HG03066 (cell line): ENCODE results near the gene AAGAB.

Experiments used
- ATAC-seq: cut with Tn5 transposase; IDR thresholded peaks from one replicate; pipeline ENCODE4 v1.9.1; 2021; ENCODE audit warnings: low read depth; ENCODE audit not compliant: unreplicated experiment

Gene AAGAB

DNA sequence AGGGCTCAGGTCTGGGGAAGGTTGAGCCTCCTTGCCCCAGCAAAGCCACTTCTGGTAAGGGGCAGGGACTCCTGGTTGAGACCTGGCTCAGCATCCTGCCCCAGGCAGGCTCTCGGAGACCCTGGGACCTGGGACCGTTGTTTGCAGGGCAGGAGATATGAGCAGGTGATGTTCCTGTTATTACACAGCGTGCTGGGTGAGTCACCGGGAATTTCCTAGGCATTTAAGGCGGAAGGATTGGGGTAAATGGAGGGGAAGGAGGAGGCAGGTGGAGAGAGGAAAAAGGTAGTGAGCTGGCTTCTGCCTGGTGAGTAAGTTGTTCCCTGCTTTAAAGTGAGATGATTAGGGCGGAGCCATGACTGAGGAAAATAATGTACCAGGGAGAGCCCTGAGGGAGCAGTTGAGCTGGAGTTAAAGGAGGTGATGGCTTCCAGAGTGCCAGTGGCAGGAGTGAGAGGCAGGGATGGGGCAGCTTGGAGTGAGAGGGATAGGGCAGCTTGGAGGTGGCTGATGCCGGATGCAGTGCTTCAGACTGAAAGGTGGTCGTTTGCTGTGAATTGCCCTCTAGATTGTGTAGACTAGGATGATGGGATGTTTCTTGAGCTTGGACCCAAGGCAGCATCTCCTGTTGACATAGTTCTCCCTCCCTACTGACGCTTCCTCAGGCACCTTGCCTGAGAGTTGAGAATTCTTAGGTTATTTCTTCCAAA is 79.4 kb downstream of the AAGAB start:
- ATAC-seq, result no peak

DNA sequence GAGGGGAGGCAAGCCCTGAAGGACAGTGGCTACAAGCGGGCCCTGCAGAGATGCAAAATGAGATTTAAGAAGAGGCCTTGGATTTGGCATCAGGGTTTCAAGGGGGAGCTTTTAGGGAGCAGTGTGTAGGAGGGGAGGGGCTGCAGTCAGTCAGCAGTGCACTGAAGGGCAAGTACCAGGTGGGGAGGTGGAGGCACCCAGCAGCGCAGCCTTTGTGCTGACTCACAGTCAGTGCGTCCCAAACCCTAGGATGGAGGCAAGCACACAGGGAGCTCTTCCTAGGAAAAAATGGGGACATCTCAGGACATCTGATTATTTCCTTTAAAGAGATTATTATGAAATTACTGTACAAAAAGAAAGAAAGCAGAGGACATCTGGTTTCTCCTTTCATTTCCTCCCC is 80.0 kb downstream of the AAGAB start:
- ATAC-seq, result no peak

GRCh38 chr15:67173786-67174185 is 80.7 kb downstream of the AAGAB start:
- ATAC-seq, result no peak

- no peak for ATAC-seq
Measured at GRCh38 chr15:67173005-67173404, 81.5 kb downstream of the AAGAB start.

DNA sequence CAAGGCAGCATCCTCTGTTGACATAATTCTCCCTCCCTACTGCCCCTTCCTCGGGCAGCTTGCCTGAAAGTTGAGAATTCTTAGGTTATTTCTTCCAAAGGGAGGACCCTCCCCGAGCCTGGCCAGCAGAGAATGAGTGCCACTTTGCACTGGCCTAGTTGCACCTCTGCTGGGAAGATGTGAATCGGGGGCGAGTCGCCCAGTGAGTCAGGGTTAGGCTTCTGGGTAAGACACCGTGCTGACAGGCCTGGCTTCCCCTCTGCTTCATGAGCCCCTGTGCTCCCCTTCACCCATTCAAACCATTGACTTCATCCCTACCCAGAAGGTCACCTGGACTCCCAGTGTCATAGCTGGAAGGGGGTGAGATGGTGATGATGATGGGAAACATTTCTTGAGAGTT is 82.3 kb downstream of the AAGAB start:
- no peak for ATAC-seq

- no peak for ATAC-seq
Measured at GRCh38 chr15:67171471-67171870, 83.0 kb downstream of the AAGAB start.

GRCh38 chr15:67170143-67170925 is 84.1 kb downstream of the AAGAB start:
- ATAC-seq, result no peak

GRCh38 chr15:67168694-67169093 is 85.8 kb downstream of the AAGAB start:
- ATAC-seq, result no peak

- ATAC-seq, result no peak
Measured at GRCh38 chr15:67167091-67167490, 87.4 kb downstream of the AAGAB start.

- ATAC-seq, result no peak
Measured at GRCh38 chr15:67166280-67167009, 88.0 kb downstream of the AAGAB start.

DNA sequence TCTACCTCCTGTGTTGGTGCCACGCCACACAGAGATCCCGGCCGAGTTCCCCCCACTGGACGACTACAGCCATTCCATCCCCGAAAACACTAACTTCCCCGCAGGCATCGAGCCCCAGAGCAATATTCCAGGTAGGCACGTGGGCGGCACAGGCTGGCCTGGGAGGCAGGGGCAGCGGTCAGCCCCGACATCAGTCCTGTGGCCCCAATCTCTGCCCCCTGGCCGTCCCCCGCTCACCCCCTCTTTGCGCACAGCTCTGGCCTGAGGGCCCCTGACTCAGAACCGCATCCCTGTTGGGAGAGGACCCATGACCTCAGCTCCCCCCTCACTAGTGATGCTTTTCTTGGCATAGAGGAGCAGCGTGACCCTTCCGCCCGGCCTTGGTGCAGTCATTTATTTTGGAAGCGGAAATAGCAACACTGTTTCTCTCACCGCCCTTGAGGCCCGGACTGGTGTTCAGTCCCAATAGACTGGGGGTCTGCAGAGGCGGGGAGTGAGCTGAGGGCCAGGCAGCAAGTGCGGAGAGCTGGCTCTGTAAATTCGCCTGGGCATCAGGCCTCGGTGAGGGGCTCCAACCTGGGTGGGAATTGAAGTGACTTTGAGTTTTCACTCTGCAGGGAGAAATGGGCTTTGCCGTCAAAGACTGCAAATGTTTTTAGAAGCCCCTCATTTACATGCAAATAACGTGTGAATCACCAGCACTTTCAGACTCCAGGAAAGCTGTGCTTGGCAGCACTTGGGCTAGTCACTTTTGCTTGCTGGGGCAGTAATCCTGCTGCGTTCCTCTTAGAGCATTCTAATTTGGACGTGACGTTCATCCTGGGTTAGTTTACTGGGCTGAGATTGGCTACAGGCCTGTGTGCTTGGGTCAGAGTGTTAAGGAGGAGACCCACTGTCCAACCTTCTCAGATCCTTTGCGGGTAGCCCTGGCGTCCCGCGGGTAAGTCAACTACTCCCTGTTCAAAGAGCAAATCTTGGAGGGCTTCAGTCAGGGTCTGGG is 88.9 kb downstream of the AAGAB start:
- ATAC-seq, result no peak

GRCh38 chr15:67164811-67165253 is 89.6 kb downstream of the AAGAB start:
- no peak for ATAC-seq

DNA sequence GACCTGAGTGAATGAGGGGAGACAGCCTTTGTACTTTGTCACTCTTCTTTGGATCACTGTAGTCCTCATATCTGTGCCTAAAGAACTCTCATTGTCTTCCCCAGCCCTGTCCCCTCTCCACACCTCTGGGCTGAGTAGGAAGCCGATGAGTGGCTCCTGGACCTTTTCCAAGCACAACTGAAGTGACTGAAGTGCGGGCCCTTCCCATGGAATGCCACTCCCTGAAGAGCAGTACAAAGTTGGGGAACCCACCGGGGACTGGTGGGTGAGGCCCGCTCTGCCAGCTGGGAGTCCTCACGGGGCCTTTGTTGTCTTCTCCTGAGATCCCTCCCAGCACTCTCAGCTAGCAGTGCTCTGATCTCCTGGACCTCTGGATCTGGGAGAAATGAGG is 90.1 kb downstream of the AAGAB start:
- no peak for ATAC-seq

- ATAC-seq, result no peak
Measured at GRCh38 chr15:67163180-67163579, 91.3 kb downstream of the AAGAB start.

DNA sequence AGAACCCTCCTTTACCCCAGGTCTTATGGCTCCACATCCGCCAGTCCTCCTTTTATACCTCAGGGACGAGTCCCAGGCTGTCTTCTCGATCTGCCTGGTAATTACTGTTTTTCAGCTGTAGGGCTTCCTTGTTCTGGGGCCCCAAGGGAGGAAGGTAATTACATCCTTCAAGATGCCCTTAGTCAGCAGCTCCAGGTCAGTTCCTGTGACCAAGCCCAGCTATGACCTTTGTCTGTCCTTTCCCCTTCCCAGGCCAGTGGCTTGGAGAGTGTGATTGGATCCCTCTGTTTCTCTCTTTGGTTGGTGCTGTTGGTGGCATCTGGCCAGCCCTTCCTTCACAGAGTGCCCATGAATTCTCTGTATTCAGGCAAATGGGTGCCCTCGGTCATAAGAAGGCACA is 92.6 kb downstream of the AAGAB start:
- ATAC-seq, result no peak

GRCh38 chr15:67161412-67161811 is 93.0 kb downstream of the AAGAB start:
- ATAC-seq, result no peak

GRCh38 chr15:67158367-67158766 is 96.1 kb downstream of the AAGAB start:
- ATAC-seq, result no peak

DNA sequence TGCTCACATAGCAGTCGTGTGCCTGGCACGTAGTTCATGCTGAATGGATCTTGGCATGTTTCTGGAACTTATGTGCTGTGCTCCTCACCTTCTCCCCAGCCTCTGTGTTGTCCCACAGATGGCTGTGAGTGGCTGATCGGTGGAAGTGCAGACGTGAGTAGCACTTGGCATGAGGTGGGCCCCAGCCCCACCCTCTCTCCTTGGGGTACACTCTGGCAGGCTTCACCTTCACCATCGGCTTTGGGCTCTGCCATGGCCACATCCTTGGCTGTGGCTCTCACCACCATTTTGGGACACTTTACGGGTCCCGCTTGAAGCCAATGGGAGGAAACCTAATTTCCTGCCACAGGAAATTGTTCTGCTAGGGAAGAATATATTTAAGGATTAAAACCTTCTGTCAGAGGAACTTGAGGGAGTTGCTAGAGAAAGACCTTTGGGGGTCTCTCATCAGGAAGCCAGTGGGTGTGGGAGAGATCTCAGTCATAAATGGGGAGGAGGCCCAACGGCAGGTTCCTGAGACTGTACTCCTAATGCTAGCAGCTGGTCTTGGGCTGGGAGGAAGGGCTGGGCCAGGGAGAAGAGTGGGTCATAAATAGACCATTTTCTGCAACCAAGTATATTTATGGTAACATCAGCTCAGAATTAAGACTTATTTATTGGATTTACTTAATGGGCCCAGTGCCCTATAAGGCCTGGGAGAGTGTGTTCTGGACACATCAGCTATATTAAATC is 96.8 kb downstream of the AAGAB start:
- ATAC-seq, result no peak

DNA sequence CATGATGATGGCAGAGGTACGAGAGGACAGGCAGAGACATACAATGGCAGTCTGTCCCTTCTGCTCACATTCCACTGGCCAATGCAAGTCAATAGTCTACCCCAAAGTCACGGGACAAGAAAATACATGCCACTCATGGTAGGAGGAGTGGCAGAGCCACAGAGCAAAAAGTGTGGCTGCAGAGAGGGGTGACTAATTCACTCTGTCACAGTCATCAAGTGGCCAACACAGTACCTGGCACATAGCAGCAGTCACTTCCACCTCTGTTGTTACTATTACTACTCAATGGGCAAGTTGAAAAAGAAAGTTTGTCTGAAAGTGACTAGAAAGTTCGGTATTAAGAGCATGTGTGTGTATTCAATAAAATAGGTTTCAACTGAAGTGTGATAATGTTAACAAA is 97.6 kb downstream of the AAGAB start:
- ATAC-seq, result no peak

DNA sequence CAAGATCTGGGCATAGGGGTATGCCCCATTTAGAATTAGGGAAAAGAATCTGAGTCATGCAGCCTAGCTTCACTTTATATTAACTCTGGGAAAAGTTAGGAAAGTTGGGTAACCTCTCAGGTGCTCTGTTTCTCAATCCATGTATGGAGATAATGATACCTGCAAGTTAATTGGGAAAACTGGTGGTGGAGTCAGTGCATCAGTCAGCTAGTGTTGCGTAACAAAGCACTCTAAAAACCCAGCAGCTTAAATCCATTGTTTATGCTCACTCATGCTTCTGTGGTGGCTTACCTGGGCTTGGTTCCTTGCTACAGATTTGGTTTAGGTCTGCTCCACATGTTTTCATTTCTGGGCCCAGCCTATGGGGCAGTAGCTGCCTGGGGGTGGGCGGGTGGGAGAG is 98.0 kb downstream of the AAGAB start:
- no peak for ATAC-seq
